Measurements from ENCODE around the gene LSM2.

LSM2 gene

GRCh38 chr6:31768363-31769257, 38.2 kb downstream of the LSM2 start:
- Histone ChIP-seq H3K36me3 (no peaks in the 10 kb centered on the region), H3K4me3 (ENCODE audit: low read depth in 1 of 2, low read length in 1 of 2) (peak overlapping the region in 1 of 2 experiments; percentile 30), H3K4me1 (ENCODE audit: control insufficient read depth in 1 of 2, insufficient read depth in 1 of 2, low read depth in 1 of 2, low read length in 1 of 2) (peaks cover 26 to 27% of the 10 kb centered on the region in 2 experiments), H3K27ac (peak overlapping the region; percentile 80), H3K9me3 (no peaks in the 10 kb centered on the region), H3K27me3 (no peaks in the 10 kb centered on the region)
- no peak for TF ChIP-seq CTCF (IDR thresholded peaks at IDR 0.05)

GRCh38 chr6:31767096-31767645, 39.6 kb downstream of the LSM2 start:
- peaks cover 26 to 27% of the 10 kb centered on the region in 2 experiments for H3K4me1 ChIP-seq (ENCODE audit: control insufficient read depth in 1 of 2, insufficient read depth in 1 of 2, low read depth in 1 of 2, low read length in 1 of 2)
- H3K27me3 ChIP-seq, result no peaks in the 10 kb centered on the region
- H3K27ac ChIP-seq, result peak overlapping the region; percentile 26
- no peaks in the 10 kb centered on the region for H3K36me3 ChIP-seq
- TF ChIP-seq CTCF (IDR thresholded peaks at IDR 0.05), result no peak
- H3K4me3 ChIP-seq (ENCODE audit: low read depth in 1 of 2, low read length in 1 of 2), result no peak overlapping the region
- no peaks in the 10 kb centered on the region for H3K9me3 ChIP-seq

- Histone ChIP-seq H3K4me3 (ENCODE audit: low read depth in 1 of 2, low read length in 1 of 2) (no peak overlapping the region), H3K27me3 (no peaks in the 10 kb centered on the region), H3K36me3 (peaks cover 8% of the 10 kb centered on the region), H3K27ac (no peak overlapping the region), H3K4me1 (ENCODE audit: control insufficient read depth in 1 of 2, insufficient read depth in 1 of 2, low read depth in 1 of 2, low read length in 1 of 2) (peaks cover 26 to 27% of the 10 kb centered on the region in 2 experiments), H3K9me3 (no peaks in the 10 kb centered on the region)
- TF ChIP-seq CTCF (IDR thresholded peaks at IDR 0.05), result no peak
Observed at GRCh38 chr6:31765910-31766794, 40.6 kb downstream of the LSM2 start.

GRCh38 chr6:31765559-31765909, 41.2 kb downstream of the LSM2 start:
- Histone ChIP-seq H3K9me3 (no peaks in the 10 kb centered on the region), H3K4me1 (ENCODE audit: control insufficient read depth in 1 of 2, insufficient read depth in 1 of 2, low read depth in 1 of 2, low read length in 1 of 2) (peaks cover 26 to 27% of the 10 kb centered on the region in 2 experiments), H3K4me3 (ENCODE audit: low read depth in 1 of 2, low read length in 1 of 2) (no peak overlapping the region), H3K36me3 (peaks cover 13% of the 10 kb centered on the region), H3K27ac (no peak overlapping the region), H3K27me3 (no peaks in the 10 kb centered on the region)
- no peak for TF ChIP-seq CTCF (IDR thresholded peaks at IDR 0.05)

GRCh38 chr6:31764198-31764597, 42.6 kb downstream of the LSM2 start:
- no peaks in the 10 kb centered on the region for H3K27me3 ChIP-seq
- H3K4me3 ChIP-seq (ENCODE audit: low read depth in 1 of 2, low read length in 1 of 2), result no peak overlapping the region
- no peaks in the 10 kb centered on the region for H3K9me3 ChIP-seq
- peaks cover 23% of the 10 kb centered on the region for H3K36me3 ChIP-seq
- peaks cover 18% of the 10 kb centered on the region in 2 experiments for H3K4me1 ChIP-seq (ENCODE audit: control insufficient read depth in 1 of 2, insufficient read depth in 1 of 2, low read depth in 1 of 2, low read length in 1 of 2)
- H3K27ac ChIP-seq, result no peak overlapping the region
- TF ChIP-seq CTCF (IDR thresholded peaks at IDR 0.05), result no peak

Data from neutrophil (primary cell).